SJSA1 (cell line): ENCODE results near the gene HOXC5. TPM values are rescaled to one million over a fixed set of nuclear protein-coding genes. Genes with fewer than 3 reads are reported as not detected.
A peak's percentile ranks its signal among the peaks of the same experiment; 100 is the strongest.

Source experiments
- DNase-seq, 2 experiments: peaks; one replicate each; pipeline ENCODE4 v3.0.0-alpha.2; 2015 to 2020; ENCODE audit warnings: low spot score in 2 of 2, low read depth in 1 of 2
- H3K27ac ChIP-seq: fragments of 250-450 bp; sonication (Bioruptor Pico); 2 replicates; pipeline ENCODE4 v1.5.1; 2020; ENCODE audit warnings: mild to moderate bottlenecking, moderate library complexity
- H3K27me3 ChIP-seq: fragments of 250-450 bp; sonication (Bioruptor Pico); replicated peaks from 2 replicates; pipeline ENCODE4 v1.5.1; 2020; ENCODE audit warnings: mild to moderate bottlenecking, moderate library complexity
- H3K36me3 ChIP-seq: fragments of 250-450 bp; sonication (Bioruptor Pico); 2 replicates; pipeline ENCODE4 v1.5.1; 2020; ENCODE audit warnings: mild to moderate bottlenecking
- H3K4me1 ChIP-seq: fragments of 250-450 bp; sonication (Bioruptor Pico); replicated peaks from 2 replicates; pipeline ENCODE4 v1.6.1; 2021; ENCODE audit warnings: mild to moderate bottlenecking
- H3K4me3 ChIP-seq: fragments of 250-450 bp; sonication (Bioruptor Pico); 2 replicates; pipeline ENCODE4 v1.5.1; 2020; ENCODE audit warnings: mild to moderate bottlenecking
- H3K9me3 ChIP-seq: fragments of 250-450 bp; sonication (Bioruptor Pico); replicated peaks from 2 replicates; pipeline ENCODE4 v1.5.1; 2020; ENCODE audit warnings: mild to moderate bottlenecking
- total RNA-seq: library from RNA; depleted of rRNA; stranded (reverse); fragments of >200 nt; shearing (Covaris generic); gene quantifications from 2 replicates; pipeline ENCODE4 v1.2.3, GENCODE V29; 2014

Gene HOXC5
- total RNA-seq, 1 experiment from 2014 or later, result not detected

GRCh38 chr12:54016051-54016450 lies 16.8 kb upstream of the HOXC5 start:
- Histone ChIP-seq H3K27me3 (no peaks in the 10 kb centered on the region), H3K4me1 (peaks cover 56% of the 10 kb centered on the region), H3K36me3 (peaks cover 3% of the 10 kb centered on the region), H3K9me3 (no peaks in the 10 kb centered on the region), H3K27ac (peak overlapping the region; percentile 68), H3K4me3 (peak overlapping the region; percentile 56)
- no peak for DNase-seq

- Histone ChIP-seq H3K27me3 (no peaks in the 10 kb centered on the region), H3K4me3 (peak overlapping the region; percentile 56), H3K27ac (peak overlapping the region; percentile 93), H3K9me3 (no peaks in the 10 kb centered on the region), H3K36me3 (peaks cover 3% of the 10 kb centered on the region), H3K4me1 (peaks cover 56% of the 10 kb centered on the region)
- peak; percentile 63 to 74 for DNase-seq
Observed at GRCh38 chr12:54016478-54016964, 16.3 kb upstream of the HOXC5 start.

- peaks cover 3% of the 10 kb centered on the region for H3K36me3 ChIP-seq
- no peaks in the 10 kb centered on the region for H3K27me3 ChIP-seq
- H3K4me1 ChIP-seq, result peaks cover 58% of the 10 kb centered on the region
- H3K9me3 ChIP-seq, result no peaks in the 10 kb centered on the region
- DNase-seq, result peak in 1 of 2 experiments; percentile 53
- peak overlapping the region; percentile 93 for H3K27ac ChIP-seq
- peak overlapping the region; percentile 56 for H3K4me3 ChIP-seq
Observed at GRCh38 chr12:54017027-54017788, 15.6 kb upstream of the HOXC5 start.

- H3K9me3 ChIP-seq, result no peaks in the 10 kb centered on the region
- peaks cover 55% of the 10 kb centered on the region for H3K4me1 ChIP-seq
- peak overlapping the region; percentile 93 for H3K27ac ChIP-seq
- peak; percentile 93 to 96 for DNase-seq
- no peaks in the 10 kb centered on the region for H3K27me3 ChIP-seq
- H3K4me3 ChIP-seq, result peak overlapping the region; percentile 56
- H3K36me3 ChIP-seq, result peaks cover 3% of the 10 kb centered on the region
Observed at GRCh38 chr12:54017878-54018467, 14.9 kb upstream of the HOXC5 start.

- Histone ChIP-seq H3K9me3 (no peaks in the 10 kb centered on the region), H3K4me1 (peaks cover 55% of the 10 kb centered on the region), H3K4me3 (peak overlapping the region; percentile 56), H3K36me3 (peaks cover 3% of the 10 kb centered on the region), H3K27me3 (no peaks in the 10 kb centered on the region), H3K27ac (peak overlapping the region; percentile 93)
- peak; percentile 79 to 81 for DNase-seq
Observed at GRCh38 chr12:54018468-54018984, 14.3 kb upstream of the HOXC5 start.

DNA sequence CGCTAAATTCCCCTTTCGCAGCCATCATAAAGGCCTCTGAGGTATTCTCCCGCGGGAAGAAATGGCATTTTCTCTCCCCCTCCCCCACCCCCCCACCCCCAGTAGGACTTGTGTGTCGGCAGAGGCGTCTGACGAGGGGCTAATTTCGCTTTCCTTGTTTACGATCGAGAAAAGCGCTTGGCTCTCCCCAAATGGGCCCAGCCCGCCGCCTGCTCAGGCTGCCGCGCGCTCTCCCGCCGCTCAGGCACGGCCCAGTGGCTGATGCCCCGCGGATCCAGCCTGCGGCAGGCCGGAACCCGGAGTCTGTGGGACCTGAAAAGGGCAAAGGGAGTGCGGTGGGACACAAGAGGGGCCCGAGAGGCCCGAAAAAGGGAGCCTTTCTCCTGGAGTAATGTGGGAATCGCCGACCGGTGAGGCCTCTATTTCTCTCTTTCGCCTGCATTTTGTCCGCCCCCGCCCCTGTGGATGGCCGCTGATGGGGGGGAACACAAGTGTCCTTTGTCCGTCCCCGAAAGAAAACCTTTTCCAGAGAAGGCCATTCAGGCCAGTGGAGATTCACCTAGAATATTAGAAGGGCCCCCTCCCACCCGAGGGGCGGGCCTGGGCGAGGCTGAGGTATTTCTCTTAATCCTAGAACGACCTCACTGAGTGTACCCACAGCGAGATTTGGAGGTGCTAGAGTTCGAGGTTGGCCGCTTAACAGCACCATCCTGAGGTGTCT lies 13.6 kb upstream of the HOXC5 start:
- peak overlapping the region; percentile 93 for H3K27ac ChIP-seq
- peaks cover 3% of the 10 kb centered on the region for H3K36me3 ChIP-seq
- no peaks in the 10 kb centered on the region for H3K27me3 ChIP-seq
- no peaks in the 10 kb centered on the region for H3K9me3 ChIP-seq
- peak overlapping the region; percentile 56 for H3K4me3 ChIP-seq
- H3K4me1 ChIP-seq, result peaks cover 56% of the 10 kb centered on the region
- peak in 1 of 2 experiments; percentile 55 for DNase-seq

DNA sequence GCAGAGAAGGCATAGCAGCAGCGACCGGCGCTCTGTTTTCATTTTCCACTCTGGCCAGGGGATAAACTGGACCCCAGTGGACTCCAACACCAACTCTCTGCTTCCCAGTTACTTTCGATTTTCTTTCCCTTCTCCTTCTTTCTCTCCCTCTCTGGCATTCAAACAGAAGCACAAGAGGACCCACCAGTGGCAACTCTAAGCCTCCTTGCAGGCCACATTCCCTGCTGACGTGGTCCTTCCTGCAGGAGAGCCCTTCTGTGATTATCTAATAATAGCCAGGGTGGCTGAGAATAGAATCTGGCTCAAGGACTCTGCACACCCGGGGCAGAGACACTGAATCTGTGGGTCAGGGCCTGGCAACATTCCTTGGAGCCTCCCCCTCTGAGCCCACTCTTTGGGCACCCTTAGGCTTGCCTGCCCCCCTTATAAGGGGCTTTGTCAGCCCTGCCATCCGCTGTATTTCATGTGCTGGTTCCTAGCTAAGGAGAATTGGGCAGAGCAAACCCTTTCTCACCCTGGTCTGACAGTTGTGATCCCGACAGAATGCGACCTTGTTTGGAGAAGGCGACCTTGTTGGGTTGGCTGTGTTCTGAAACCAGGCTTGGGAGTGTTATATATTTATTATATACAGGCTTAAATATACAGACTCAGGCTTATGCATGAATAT lies 12.8 kb upstream of the HOXC5 start:
- Histone ChIP-seq H3K9me3 (no peaks in the 10 kb centered on the region), H3K4me3 (peak overlapping the region; percentile 56), H3K36me3 (peaks cover 6% of the 10 kb centered on the region), H3K4me1 (peaks cover 58% of the 10 kb centered on the region), H3K27me3 (no peaks in the 10 kb centered on the region), H3K27ac (peak overlapping the region; percentile 93)
- peak; percentile 73 to 75 for DNase-seq

GRCh38 chr12:54020591-54021405 lies 12.1 kb upstream of the HOXC5 start:
- no peaks in the 10 kb centered on the region for H3K27me3 ChIP-seq
- peak overlapping the region; percentile 56 for H3K4me3 ChIP-seq
- peaks cover 57% of the 10 kb centered on the region for H3K4me1 ChIP-seq
- peaks cover 6% of the 10 kb centered on the region for H3K36me3 ChIP-seq
- peak overlapping the region; percentile 29; the same call in 1 of the 2 replicates for H3K27ac ChIP-seq
- peak in 1 of 2 experiments; percentile 34 for DNase-seq
- H3K9me3 ChIP-seq, result no peaks in the 10 kb centered on the region

- Histone ChIP-seq H3K4me1 (peaks cover 53% of the 10 kb centered on the region), H3K27me3 (no peaks in the 10 kb centered on the region), H3K9me3 (no peaks in the 10 kb centered on the region), H3K4me3 (peak overlapping the region; percentile 14), H3K36me3 (peaks cover 7% of the 10 kb centered on the region), H3K27ac (peak overlapping the region; percentile 29; the same call in 1 of the 2 replicates)
- peak in 1 of 2 experiments; percentile 68 for DNase-seq
Observed at GRCh38 chr12:54021432-54022013, 11.3 kb upstream of the HOXC5 start.

- no peak overlapping the region for H3K4me3 ChIP-seq
- no peaks in the 10 kb centered on the region for H3K27me3 ChIP-seq
- DNase-seq, result no peak
- H3K27ac ChIP-seq, result no peak overlapping the region
- H3K36me3 ChIP-seq, result peaks cover 11% of the 10 kb centered on the region
- H3K4me1 ChIP-seq, result peaks cover 51% of the 10 kb centered on the region
- H3K9me3 ChIP-seq, result no peaks in the 10 kb centered on the region
Observed at GRCh38 chr12:54022960-54023884, 9.6 kb upstream of the HOXC5 start.

DNA sequence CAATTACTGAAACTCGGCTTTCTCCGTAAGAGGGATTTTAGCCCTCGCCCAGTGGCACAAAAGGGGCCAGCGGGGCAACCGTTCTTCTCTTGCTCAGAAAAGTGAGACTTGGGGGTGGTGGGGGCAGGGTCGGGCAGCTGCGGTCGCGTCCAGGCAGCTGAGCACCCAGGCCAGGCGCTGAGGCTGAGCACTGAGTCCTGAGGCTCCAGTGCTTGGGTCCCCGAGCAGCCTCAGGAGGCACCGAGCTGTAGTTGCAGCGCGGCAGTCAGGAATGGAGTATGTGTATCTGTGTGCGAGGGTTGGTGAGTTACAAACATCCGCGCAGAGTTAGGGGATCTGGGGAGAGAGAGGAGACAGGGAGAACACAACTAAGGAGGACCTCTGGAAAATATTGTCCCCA lies 8.7 kb upstream of the HOXC5 start:
- Histone ChIP-seq H3K27ac (no peak overlapping the region), H3K4me3 (no peak overlapping the region), H3K4me1 (peaks cover 48% of the 10 kb centered on the region), H3K27me3 (no peaks in the 10 kb centered on the region), H3K9me3 (no peaks in the 10 kb centered on the region), H3K36me3 (peaks cover 17% of the 10 kb centered on the region)
- no peak for DNase-seq
